SK-N-SH (cell line): ENCODE results near the gene TUBGCP6.

Experiments used
- CHD2 ChIP-seq: fragments of 150-350 bp; IDR thresholded peaks from 2 replicates; pipeline ENCODE4 v1.6.1; 2018; ENCODE audit warnings: low read length; ENCODE audit not compliant: partially characterized antibody
- ELF1 ChIP-seq: IDR thresholded peaks from 2 replicates; pipeline ENCODE4 v1.4.0; 2012
- EP300 ChIP-seq, 2 experiments: IDR thresholded peaks; 2 replicates each; pipeline versions ENCODE4 v1.4.0 to v1.6.1; 2012; ENCODE audit warnings: borderline replicate concordance in 1 of 2, low read depth in 1 of 2, low read length in 1 of 2
- MXI1 ChIP-seq: IDR thresholded peaks from 2 replicates; pipeline ENCODE4 v1.6.1; 2012; ENCODE audit warnings: mild to moderate bottlenecking, low read depth, low read length, improper control_type of control experiment
- NFIC ChIP-seq: IDR thresholded peaks from 2 replicates; pipeline ENCODE4 v1.4.0; 2012; ENCODE audit warnings: borderline replicate concordance
- USF1 ChIP-seq: IDR thresholded peaks from 2 replicates; pipeline ENCODE4 v1.4.0; 2012; ENCODE audit warnings: low read depth, borderline replicate concordance
- YY1 ChIP-seq: IDR thresholded peaks from 2 replicates; pipeline ENCODE4 v1.4.0; 2012; ENCODE audit warnings: low read depth, mild to moderate bottlenecking
- TF ChIP-seq, protein P1 (sequence below): fragments of 200-600 bp; sonication (generic); IDR thresholded peaks from 2 replicates; pipeline ENCODE4 v1.6.1; 2017; ENCODE audit warnings: antibody characterized with exemption, mild to moderate bottlenecking, moderate library complexity
- TF ChIP-seq, protein P2 (sequence below): IDR thresholded peaks from 2 replicates; pipeline ENCODE4 v1.4.0; 2012; ENCODE audit warnings: low read depth

DNA sequence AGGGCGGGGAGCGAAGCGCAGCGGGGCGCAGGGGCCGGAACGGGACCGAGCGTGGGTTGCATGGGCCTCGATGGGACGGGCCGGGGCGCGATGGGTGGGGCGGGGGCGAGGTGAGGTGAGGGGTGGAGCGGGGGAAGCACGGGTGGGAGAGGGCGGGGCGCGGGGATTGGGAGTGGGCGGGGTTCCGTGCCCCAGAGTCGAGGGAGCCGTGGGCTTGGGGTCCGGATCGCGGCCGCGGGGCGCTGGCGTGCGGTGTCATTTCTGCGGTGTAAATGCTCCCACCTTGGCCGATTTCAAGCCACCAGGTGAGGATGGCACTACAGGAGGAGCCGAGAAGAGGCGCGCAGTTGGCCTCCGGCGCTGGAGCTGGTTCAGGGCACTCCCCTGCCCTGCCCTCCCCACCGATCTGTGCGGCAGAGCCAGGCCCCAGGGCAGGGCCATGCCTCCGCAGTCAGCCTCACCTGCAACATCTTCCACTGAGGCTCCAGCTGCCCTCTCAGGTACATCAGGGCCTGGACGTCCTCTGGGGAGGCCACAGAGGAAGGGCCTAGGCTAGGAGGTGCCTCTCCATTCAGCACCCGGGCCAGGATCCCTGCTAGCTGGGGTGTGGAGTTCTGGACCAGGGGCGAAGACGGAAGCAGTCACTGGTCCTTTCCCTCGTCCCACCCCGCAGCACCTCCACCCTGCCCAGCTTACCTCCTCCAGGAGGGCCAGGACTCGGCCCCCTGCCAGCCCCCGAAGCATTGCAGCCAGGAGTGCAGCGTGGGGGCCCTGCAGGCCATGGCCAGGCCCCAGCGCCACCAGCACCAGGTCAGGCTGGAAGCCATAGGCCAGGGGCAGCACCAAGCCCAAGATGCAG lies 620 bp upstream of the TUBGCP6 start:
- TF ChIP-seq ELF1: no peak
- TF ChIP-seq, protein P1, sequence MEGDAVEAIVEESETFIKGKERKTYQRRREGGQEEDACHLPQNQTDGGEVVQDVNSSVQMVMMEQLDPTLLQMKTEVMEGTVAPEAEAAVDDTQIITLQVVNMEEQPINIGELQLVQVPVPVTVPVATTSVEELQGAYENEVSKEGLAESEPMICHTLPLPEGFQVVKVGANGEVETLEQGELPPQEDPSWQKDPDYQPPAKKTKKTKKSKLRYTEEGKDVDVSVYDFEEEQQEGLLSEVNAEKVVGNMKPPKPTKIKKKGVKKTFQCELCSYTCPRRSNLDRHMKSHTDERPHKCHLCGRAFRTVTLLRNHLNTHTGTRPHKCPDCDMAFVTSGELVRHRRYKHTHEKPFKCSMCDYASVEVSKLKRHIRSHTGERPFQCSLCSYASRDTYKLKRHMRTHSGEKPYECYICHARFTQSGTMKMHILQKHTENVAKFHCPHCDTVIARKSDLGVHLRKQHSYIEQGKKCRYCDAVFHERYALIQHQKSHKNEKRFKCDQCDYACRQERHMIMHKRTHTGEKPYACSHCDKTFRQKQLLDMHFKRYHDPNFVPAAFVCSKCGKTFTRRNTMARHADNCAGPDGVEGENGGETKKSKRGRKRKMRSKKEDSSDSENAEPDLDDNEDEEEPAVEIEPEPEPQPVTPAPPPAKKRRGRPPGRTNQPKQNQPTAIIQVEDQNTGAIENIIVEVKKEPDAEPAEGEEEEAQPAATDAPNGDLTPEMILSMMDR: no peak
- TF ChIP-seq USF1: no peak
- TF ChIP-seq EP300 (IDR thresholded peaks at IDR 0.05; ENCODE audit: borderline replicate concordance in 1 of 2, low read depth in 1 of 2, low read length in 1 of 2): no peak
- TF ChIP-seq YY1: no peak
- TF ChIP-seq, protein P2, sequence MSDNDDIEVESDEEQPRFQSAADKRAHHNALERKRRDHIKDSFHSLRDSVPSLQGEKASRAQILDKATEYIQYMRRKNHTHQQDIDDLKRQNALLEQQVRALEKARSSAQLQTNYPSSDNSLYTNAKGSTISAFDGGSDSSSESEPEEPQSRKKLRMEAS: no peak
- TF ChIP-seq CHD2: no peak
- no peak; the same call in 1 of the 2 replicates for TF ChIP-seq MXI1
- TF ChIP-seq NFIC: no peak
